ENCODE results near the gene LSR. TPM values are rescaled to one million over a fixed set of nuclear protein-coding genes. Genes with fewer than 3 reads are reported as not detected.
A peak's percentile ranks its signal among the peaks of the same experiment; 100 is the strongest.

Gene LSR
- total RNA-seq, 2 experiments from 2014 or later, result 20.0 to 20.6 TPM

GRCh38 chr19:35302446-35302845 lies 53.6 kb downstream of the LSR start:
- DNase-seq, result no peak
- peaks cover 1% of the 10 kb centered on the region for H3K27me3 Mint-ChIP-seq
- no peak overlapping the region for H3K27ac Mint-ChIP-seq
- H3K4me3 Mint-ChIP-seq, result no peak overlapping the region
- ATAC-seq, result no peak
- no peaks in the 10 kb centered on the region for H3K9me3 Mint-ChIP-seq
- no peaks in the 10 kb centered on the region for H3K36me3 Mint-ChIP-seq (ENCODE audit: low read depth)
- H3K4me1 Mint-ChIP-seq (ENCODE audit: low read depth), result no peaks in the 10 kb centered on the region
- TF ChIP-seq CTCF (IDR thresholded peaks at IDR 0.05), result no peak
- intact Hi-C loops (cut with micrococcal nuclease), result no loop called here
- POLR2A ChIA-PET, result no interaction called here
- CTCF ChIA-PET, result no interaction called here

GRCh38 chr19:35303357-35303915 lies 54.6 kb downstream of the LSR start:
- TF ChIP-seq CTCF (IDR thresholded peaks at IDR 0.05), result no peak
- intact Hi-C loops (cut with micrococcal nuclease), result no loop called here
- no peaks in the 10 kb centered on the region for H3K9me3 Mint-ChIP-seq
- ATAC-seq, result no peak
- H3K27me3 Mint-ChIP-seq, result peaks cover 1% of the 10 kb centered on the region
- no peak overlapping the region for H3K27ac Mint-ChIP-seq
- H3K4me3 Mint-ChIP-seq, result no peak overlapping the region
- H3K4me1 Mint-ChIP-seq (ENCODE audit: low read depth), result no peaks in the 10 kb centered on the region
- no peaks in the 10 kb centered on the region for H3K36me3 Mint-ChIP-seq (ENCODE audit: low read depth)
- ChIA-PET POLR2A (no interaction called here), CTCF (no interaction called here)
- DNase-seq, result no peak

- ChIA-PET CTCF (no interaction called here), POLR2A (no interaction called here)
- Mint-ChIP-seq H3K27me3 (peaks cover 1% of the 10 kb centered on the region), H3K4me3 (no peak overlapping the region), H3K27ac (no peak overlapping the region), H3K4me1 (ENCODE audit: low read depth) (no peaks in the 10 kb centered on the region), H3K9me3 (no peaks in the 10 kb centered on the region), H3K36me3 (ENCODE audit: low read depth) (no peaks in the 10 kb centered on the region)
- no peak for TF ChIP-seq CTCF (IDR thresholded peaks at IDR 0.05)
- DNase-seq, result no peak
- no peak for ATAC-seq
- intact Hi-C loops (cut with micrococcal nuclease), result no loop called here
These were observed 55.2 kb downstream of the LSR start for GRCh38 chr19:35304036-35304435.

GRCh38 chr19:35305181-35305580 lies 56.4 kb downstream of the LSR start:
- no peaks in the 10 kb centered on the region for H3K4me1 Mint-ChIP-seq (ENCODE audit: low read depth)
- H3K27me3 Mint-ChIP-seq, result peaks cover 1% of the 10 kb centered on the region
- H3K4me3 Mint-ChIP-seq, result no peak overlapping the region
- DNase-seq (no peak), ATAC-seq (no peak)
- no peak overlapping the region for H3K27ac Mint-ChIP-seq
- no peaks in the 10 kb centered on the region for H3K36me3 Mint-ChIP-seq (ENCODE audit: low read depth)
- intact Hi-C loops (cut with micrococcal nuclease), result no loop called here
- POLR2A ChIA-PET, result interaction anchor here (1.4 kb wide), 1 partner anchor 27 kb away, joined by 3 read pairs; no protein-coding TSS in a partner anchor
- CTCF ChIA-PET, result interaction anchor here (1.0 to 1.2 kb wide), 2 partner anchors 48 to 190 kb away, joined by 4 read pairs; no protein-coding TSS in a partner anchor
- no peaks in the 10 kb centered on the region for H3K9me3 Mint-ChIP-seq
- no peak for TF ChIP-seq CTCF (IDR thresholded peaks at IDR 0.05)

GRCh38 chr19:35306473-35307246 lies 57.9 kb downstream of the LSR start:
- no peak overlapping the region for H3K4me3 Mint-ChIP-seq
- no peaks in the 10 kb centered on the region for H3K4me1 Mint-ChIP-seq (ENCODE audit: low read depth)
- intact Hi-C loops (cut with micrococcal nuclease), result no loop called here
- ATAC-seq (peak; percentile 42), DNase-seq (peak; percentile 46)
- peak; percentile 33 for TF ChIP-seq CTCF (IDR thresholded peaks at IDR 0.05)
- ChIA-PET CTCF (interaction anchor here (1.1 to 1.6 kb wide), 3 partner anchors 11 to 189 kb away, joined by 3 to 4 read pairs (median 3); no protein-coding TSS in a partner anchor), POLR2A (interaction anchor here (1.0 kb wide), 1 partner anchor 37 kb away, joined by 3 read pairs; no protein-coding TSS in a partner anchor)
- peaks cover 1% of the 10 kb centered on the region for H3K27me3 Mint-ChIP-seq
- H3K27ac Mint-ChIP-seq, result no peak overlapping the region
- no peaks in the 10 kb centered on the region for H3K36me3 Mint-ChIP-seq (ENCODE audit: low read depth)
- no peaks in the 10 kb centered on the region for H3K9me3 Mint-ChIP-seq
